ENCODE data around the gene IL17F.

IL17F gene

DNA sequence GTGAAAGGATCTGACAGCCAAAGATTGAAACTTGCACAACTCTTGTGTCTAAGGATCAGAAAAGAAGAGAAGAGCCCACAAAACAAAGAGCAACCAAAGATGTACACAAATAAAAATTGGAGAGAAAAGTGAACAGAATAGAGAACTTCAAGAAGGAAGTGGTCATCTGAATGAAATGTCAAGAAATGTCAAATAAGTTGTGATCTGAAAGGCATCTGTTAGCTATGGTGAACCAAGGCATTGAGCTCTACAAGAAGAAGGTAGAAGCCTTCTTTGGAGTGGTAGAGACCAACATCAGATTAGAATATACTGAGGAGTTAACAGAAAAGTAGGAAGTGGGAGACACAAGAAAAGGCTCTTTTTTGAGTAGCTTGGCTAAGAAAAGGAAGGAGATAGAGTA, 28.5 kb downstream of the IL17F start:
- Histone ChIP-seq H3K4me2 (ENCODE audit: insufficient read depth, low read length, poor library complexity, severe bottlenecking) (no peak overlapping the region), H2BK15ac (ENCODE audit: low read length) (no peak overlapping the region), H3K27ac (replicated peaks; ENCODE audit: low read length) (no peak overlapping the region), H2AFZ (ENCODE audit: low read length) (no peak overlapping the region), H3K18ac (ENCODE audit: low read length) (no peak overlapping the region), H2BK12ac (ENCODE audit: low read length) (no peak overlapping the region), H3K14ac (ENCODE audit: low read length) (no peak overlapping the region), H3K4me1 (ENCODE audit: control insufficient read depth in 2 of 2, insufficient read depth in 1 of 2, low read depth in 1 of 2, low read length in 2 of 2) (no peaks in the 10 kb centered on the region), H2BK5ac (ENCODE audit: low read length) (no peak overlapping the region), H3K9me3 (replicated peaks in 1 of 2; ENCODE audit: control insufficient read depth in 2 of 2, insufficient read depth in 1 of 2, low read depth in 1 of 2, low read length in 2 of 2) (no peaks in the 10 kb centered on the region), H2AK5ac (ENCODE audit: low read depth, low read length) (no peak overlapping the region), H3K4me3 (ENCODE audit: low read length in 2 of 2) (no peak overlapping the region), H3K9ac (ENCODE audit: low read depth, low read length, poor library complexity) (no peak overlapping the region), H3K27me3 (ENCODE audit: control insufficient read depth in 3 of 3, insufficient read depth in 3 of 3, low read depth in 1 of 3, low read length in 3 of 3) (no peaks in the 10 kb centered on the region), H4K8ac (ENCODE audit: low read depth, low read length) (no peak overlapping the region), H2BK120ac (ENCODE audit: low read depth, low read length) (no peak overlapping the region), H4K91ac (ENCODE audit: low read depth, low read length, poor library complexity) (no peak overlapping the region), H3K4ac (ENCODE audit: low read length) (no peak overlapping the region), H3K36me3 (replicated peaks in 1 of 2; ENCODE audit: control insufficient read depth in 2 of 2, insufficient read depth in 2 of 2, low read length in 2 of 2) (no peaks in the 10 kb centered on the region), H3K79me1 (ENCODE audit: low read depth, low read length) (no peaks in the 10 kb centered on the region), H3K23ac (ENCODE audit: low read depth, low read length, poor library complexity) (no peak overlapping the region)
- DNase-seq (ENCODE audit: low spot score), result no peak

DNA sequence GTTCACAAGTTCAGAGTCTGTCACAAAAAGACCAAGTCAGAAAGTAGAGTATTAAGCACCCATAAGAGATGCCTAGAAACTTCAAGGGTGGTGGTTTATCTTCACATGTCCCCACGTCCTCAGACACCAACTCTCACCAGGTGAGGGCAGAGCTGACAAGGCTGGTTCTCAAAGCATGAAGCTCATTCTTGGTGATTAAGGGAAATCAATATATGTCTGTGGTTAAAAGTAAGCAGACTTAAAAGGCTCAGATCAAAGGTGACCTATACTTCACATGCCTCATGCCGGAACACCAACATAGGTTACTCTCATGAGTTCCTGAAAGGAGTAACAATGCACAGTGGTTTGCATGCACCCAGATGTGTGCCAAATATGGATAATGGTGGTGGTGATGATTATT, 31.2 kb downstream of the IL17F start:
- H4K8ac ChIP-seq (ENCODE audit: low read depth, low read length), result no peak overlapping the region
- no peaks in the 10 kb centered on the region for H3K4me1 ChIP-seq (ENCODE audit: control insufficient read depth in 2 of 2, insufficient read depth in 1 of 2, low read depth in 1 of 2, low read length in 2 of 2)
- H3K18ac ChIP-seq (ENCODE audit: low read length), result no peak overlapping the region
- no peaks in the 10 kb centered on the region for H3K27me3 ChIP-seq (ENCODE audit: control insufficient read depth in 3 of 3, insufficient read depth in 3 of 3, low read depth in 1 of 3, low read length in 3 of 3)
- WGBS, 2 donors (ENCODE audit: extremely low coverage in 2 of 2, insufficient read length in 2 of 2, insufficient replicate concordance in 1 of 2), result no CpG with 5 or more reads among the region's 2 CpGs
- H2BK15ac ChIP-seq (ENCODE audit: low read length), result no peak overlapping the region
- no peak for DNase-seq (ENCODE audit: low spot score)
- H3K4me3 ChIP-seq (ENCODE audit: low read length in 2 of 2), result no peak overlapping the region
- no peak overlapping the region for H2AFZ ChIP-seq (ENCODE audit: low read length)
- H2BK5ac ChIP-seq (ENCODE audit: low read length), result no peak overlapping the region
- no peak overlapping the region for H2BK120ac ChIP-seq (ENCODE audit: low read depth, low read length)
- H3K27ac ChIP-seq (replicated peaks; ENCODE audit: low read length), result no peak overlapping the region
- no peak overlapping the region for H3K9ac ChIP-seq (ENCODE audit: low read depth, low read length, poor library complexity)
- H4K91ac ChIP-seq (ENCODE audit: low read depth, low read length, poor library complexity), result no peak overlapping the region
- H2BK12ac ChIP-seq (ENCODE audit: low read length), result no peak overlapping the region
- no peaks in the 10 kb centered on the region for H3K9me3 ChIP-seq (replicated peaks in 1 of 2; ENCODE audit: control insufficient read depth in 2 of 2, insufficient read depth in 1 of 2, low read depth in 1 of 2, low read length in 2 of 2)
- H3K4me2 ChIP-seq (ENCODE audit: insufficient read depth, low read length, poor library complexity, severe bottlenecking), result no peak overlapping the region
- H3K79me1 ChIP-seq (ENCODE audit: low read depth, low read length), result no peaks in the 10 kb centered on the region
- H3K36me3 ChIP-seq (replicated peaks in 1 of 2; ENCODE audit: control insufficient read depth in 2 of 2, insufficient read depth in 2 of 2, low read length in 2 of 2), result no peaks in the 10 kb centered on the region
- no peak overlapping the region for H3K23ac ChIP-seq (ENCODE audit: low read depth, low read length, poor library complexity)
- no peak overlapping the region for H2AK5ac ChIP-seq (ENCODE audit: low read depth, low read length)
- H3K14ac ChIP-seq (ENCODE audit: low read length), result no peak overlapping the region
- H3K4ac ChIP-seq (ENCODE audit: low read length), result no peak overlapping the region

DNA sequence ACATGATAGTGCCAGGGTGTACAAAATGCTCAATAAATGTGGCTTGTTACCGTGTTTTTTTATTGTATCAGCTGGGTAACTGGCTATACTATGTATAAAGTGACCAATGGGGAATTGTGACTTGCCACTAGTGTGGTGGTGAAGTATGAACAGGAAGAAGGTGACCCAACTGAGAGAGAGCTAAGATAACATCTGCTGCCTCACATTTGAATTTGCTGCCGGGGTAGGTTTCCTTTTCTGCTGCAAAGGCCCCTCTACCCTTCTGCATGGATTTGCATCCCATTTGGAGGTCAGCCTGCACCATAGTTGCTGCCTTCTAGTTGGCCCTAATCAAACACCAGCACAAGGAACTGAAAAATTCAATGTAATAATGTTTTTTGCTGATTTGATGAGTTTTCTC, 34.1 kb downstream of the IL17F start:
- DNase-seq (ENCODE audit: low spot score), result no peak
- WGBS, 2 donors (ENCODE audit: extremely low coverage in 2 of 2, insufficient read length in 2 of 2, insufficient replicate concordance in 1 of 2), result no CpG with 5 or more reads among the region's 2 CpGs
- H3K4me1 ChIP-seq (ENCODE audit: control insufficient read depth in 2 of 2, insufficient read depth in 1 of 2, low read depth in 1 of 2, low read length in 2 of 2), result no peaks in the 10 kb centered on the region
- no peak overlapping the region for H3K18ac ChIP-seq (ENCODE audit: low read length)
- no peak overlapping the region for H3K14ac ChIP-seq (ENCODE audit: low read length)
- no peak overlapping the region for H3K4me2 ChIP-seq (ENCODE audit: insufficient read depth, low read length, poor library complexity, severe bottlenecking)
- no peak overlapping the region for H3K23ac ChIP-seq (ENCODE audit: low read depth, low read length, poor library complexity)
- H2BK15ac ChIP-seq (ENCODE audit: low read length), result no peak overlapping the region
- H3K79me1 ChIP-seq (ENCODE audit: low read depth, low read length), result no peaks in the 10 kb centered on the region
- H2BK5ac ChIP-seq (ENCODE audit: low read length), result no peak overlapping the region
- no peak overlapping the region for H3K27ac ChIP-seq (replicated peaks; ENCODE audit: low read length)
- H3K4ac ChIP-seq (ENCODE audit: low read length), result no peak overlapping the region
- no peak overlapping the region for H4K91ac ChIP-seq (ENCODE audit: low read depth, low read length, poor library complexity)
- H2BK120ac ChIP-seq (ENCODE audit: low read depth, low read length), result no peak overlapping the region
- no peaks in the 10 kb centered on the region for H3K27me3 ChIP-seq (ENCODE audit: control insufficient read depth in 3 of 3, insufficient read depth in 3 of 3, low read depth in 1 of 3, low read length in 3 of 3)
- H3K9ac ChIP-seq (ENCODE audit: low read depth, low read length, poor library complexity), result no peak overlapping the region
- no peak overlapping the region for H2AFZ ChIP-seq (ENCODE audit: low read length)
- H3K9me3 ChIP-seq (replicated peaks in 1 of 2; ENCODE audit: control insufficient read depth in 2 of 2, insufficient read depth in 1 of 2, low read depth in 1 of 2, low read length in 2 of 2), result no peaks in the 10 kb centered on the region
- H4K8ac ChIP-seq (ENCODE audit: low read depth, low read length), result no peak overlapping the region
- H3K4me3 ChIP-seq (ENCODE audit: low read length in 2 of 2), result no peak overlapping the region
- H2AK5ac ChIP-seq (ENCODE audit: low read depth, low read length), result no peak overlapping the region
- no peaks in the 10 kb centered on the region for H3K36me3 ChIP-seq (replicated peaks in 1 of 2; ENCODE audit: control insufficient read depth in 2 of 2, insufficient read depth in 2 of 2, low read length in 2 of 2)
- H2BK12ac ChIP-seq (ENCODE audit: low read length), result no peak overlapping the region

DNA sequence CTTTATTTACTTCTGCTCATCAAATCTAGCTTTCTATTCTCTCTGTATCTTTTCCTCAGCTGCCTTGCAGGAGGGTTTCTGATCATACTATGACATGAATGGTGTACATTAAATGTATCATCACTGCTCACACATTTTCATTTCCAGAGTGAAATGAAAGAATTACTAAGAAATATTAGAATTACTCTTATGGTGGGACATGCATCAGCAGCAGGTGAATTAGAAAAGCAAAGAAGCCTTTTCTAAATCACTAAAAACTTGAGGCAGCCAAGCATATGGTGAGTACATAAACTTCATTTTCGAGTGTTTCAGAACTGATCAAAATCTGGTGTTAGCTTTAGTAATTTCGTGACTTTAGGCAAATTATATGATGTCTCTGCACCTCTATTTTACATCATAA, 34.5 kb downstream of the IL17F start:
- H2BK5ac ChIP-seq (ENCODE audit: low read length), result no peak overlapping the region
- no peak overlapping the region for H2BK120ac ChIP-seq (ENCODE audit: low read depth, low read length)
- H3K14ac ChIP-seq (ENCODE audit: low read length), result no peak overlapping the region
- no peak overlapping the region for H4K8ac ChIP-seq (ENCODE audit: low read depth, low read length)
- DNase-seq (ENCODE audit: low spot score), result no peak
- H3K4ac ChIP-seq (ENCODE audit: low read length), result no peak overlapping the region
- H3K18ac ChIP-seq (ENCODE audit: low read length), result no peak overlapping the region
- no peak overlapping the region for H2AK5ac ChIP-seq (ENCODE audit: low read depth, low read length)
- no CpG with 5 or more reads among the region's 2 CpGs for WGBS, 2 donors (ENCODE audit: extremely low coverage in 2 of 2, insufficient read length in 2 of 2, insufficient replicate concordance in 1 of 2)
- H3K23ac ChIP-seq (ENCODE audit: low read depth, low read length, poor library complexity), result no peak overlapping the region
- H2BK12ac ChIP-seq (ENCODE audit: low read length), result no peak overlapping the region
- no peak overlapping the region for H2AFZ ChIP-seq (ENCODE audit: low read length)
- H3K79me1 ChIP-seq (ENCODE audit: low read depth, low read length), result no peaks in the 10 kb centered on the region
- H3K9ac ChIP-seq (ENCODE audit: low read depth, low read length, poor library complexity), result no peak overlapping the region
- H3K27ac ChIP-seq (replicated peaks; ENCODE audit: low read length), result no peak overlapping the region
- no peak overlapping the region for H3K4me3 ChIP-seq (ENCODE audit: low read length in 2 of 2)
- no peaks in the 10 kb centered on the region for H3K36me3 ChIP-seq (replicated peaks in 1 of 2; ENCODE audit: control insufficient read depth in 2 of 2, insufficient read depth in 2 of 2, low read length in 2 of 2)
- H3K4me2 ChIP-seq (ENCODE audit: insufficient read depth, low read length, poor library complexity, severe bottlenecking), result no peak overlapping the region
- H4K91ac ChIP-seq (ENCODE audit: low read depth, low read length, poor library complexity), result no peak overlapping the region
- H3K9me3 ChIP-seq (replicated peaks in 1 of 2; ENCODE audit: control insufficient read depth in 2 of 2, insufficient read depth in 1 of 2, low read depth in 1 of 2, low read length in 2 of 2), result no peaks in the 10 kb centered on the region
- H3K27me3 ChIP-seq (ENCODE audit: control insufficient read depth in 3 of 3, insufficient read depth in 3 of 3, low read depth in 1 of 3, low read length in 3 of 3), result no peaks in the 10 kb centered on the region
- no peak overlapping the region for H2BK15ac ChIP-seq (ENCODE audit: low read length)
- H3K4me1 ChIP-seq (ENCODE audit: control insufficient read depth in 2 of 2, insufficient read depth in 1 of 2, low read depth in 1 of 2, low read length in 2 of 2), result no peaks in the 10 kb centered on the region
